Endothelial cell of umbilical vein (primary cell): ENCODE results near the gene PON2. TPM values are rescaled to one million over a fixed set of nuclear protein-coding genes. Genes with fewer than 3 reads are reported as not detected.

Experiments
- BruUV-seq: library from RNA; stranded (reverse); fragments of 400-500 nt; replicated peaks from 2 replicates; lab custom pipeline; 2021; lab: Mats Ljungman, UMichigan
- CTCF ChIA-PET: fragments of 300-600, 350-600 bp; sonication (Branson Sonifier 250); formaldehyde crosslinking; loops from one replicate; lab custom pipeline; 2021; ENCODE audit warnings: antibody characterized with exemption, inconsistent platforms; lab: Charles Lee
- POLR2A ChIA-PET: fragments of 300-600, 350-600 bp; sonication (Branson Sonifier 250); formaldehyde crosslinking; loops from one replicate; lab custom pipeline; 2021; ENCODE audit warnings: antibody characterized with exemption, inconsistent platforms; lab: Charles Lee
- DNase-seq: peaks from one replicate; pipeline ENCODE4 v3.0.0-alpha.2; 2011; ENCODE audit warnings: low read depth, low spot score
- FAIRE-seq: peaks from 2 replicates; lab custom pipeline; 2011; peaks lifted over from hg19 to GRCh38; lab: Jason Lieb, UNC
- H2AFZ ChIP-seq: 2 replicates; pipeline ENCODE4 v1.6.0; 2012; ENCODE audit warnings: low read depth, low read length, control low read depth, inconsistent platforms
- H3K27ac ChIP-seq: 2 replicates; pipeline ENCODE4 v1.5.1; 2011; ENCODE audit warnings: low read depth, mild to moderate bottlenecking, control low read depth, low read length, moderate library complexity; ENCODE audit not compliant: insufficient read depth
- H3K27me3 ChIP-seq, 2 experiments: 2 replicates each; pipeline versions ENCODE4 v1.6.0 to v1.6.1; 2011; ENCODE audit warnings: low read length in 2 of 2, mixed read lengths in 1 of 2; ENCODE audit not compliant: control insufficient read depth in 2 of 2, insufficient read depth in 2 of 2
- H3K36me3 ChIP-seq, 2 experiments: 2 replicates in 1 of 2; 3 replicates in 1 of 2; pipeline ENCODE4 v1.5.1; 2011; ENCODE audit warnings: low read length in 2 of 2, mild to moderate bottlenecking in 1 of 2, moderate library complexity in 1 of 2; ENCODE audit not compliant: control insufficient read depth in 2 of 2, insufficient read depth in 2 of 2; ENCODE audit errors: extremely low read depth in 1 of 2
- H3K4me1 ChIP-seq: 3 replicates; pipeline ENCODE4 v1.5.1; 2011; ENCODE audit warnings: mild to moderate bottlenecking, low read length; ENCODE audit not compliant: control insufficient read depth, insufficient read depth; ENCODE audit errors: extremely low read depth
- H3K4me2 ChIP-seq: 2 replicates; pipeline ENCODE4 v1.6.1; 2011; ENCODE audit warnings: low read length, control low read depth, mixed read lengths; ENCODE audit not compliant: insufficient read depth
- H3K4me3 ChIP-seq, 3 experiments: fragments of 200-600 bp in 1 of 3; sonication (generic), shearing (Covaris generic) in 1 of 3; replicated peaks in 1 of 3; 2 replicates each; pipeline ENCODE4 v1.5.1; 2011 to 2016; ENCODE audit warnings: control low read depth in 3 of 3, low read length in 3 of 3, mild to moderate bottlenecking in 2 of 3, inconsistent platforms in 1 of 3, low read depth in 1 of 3, moderate library complexity in 1 of 3; ENCODE audit not compliant: insufficient read depth in 1 of 3
- H3K79me2 ChIP-seq: 2 replicates; pipeline ENCODE4 v1.6.0; 2012; ENCODE audit warnings: low read length, inconsistent platforms; ENCODE audit not compliant: control insufficient read depth, insufficient read depth
- H3K9ac ChIP-seq: replicated peaks from 2 replicates; pipeline ENCODE3; 2011; ENCODE audit warnings: low read length, control low read depth; ENCODE audit not compliant: insufficient read depth; ENCODE audit errors: extremely low read depth
- H3K9me1 ChIP-seq: replicated peaks from 3 replicates; pipeline ENCODE4 v1.6.0; 2011; ENCODE audit warnings: mild to moderate bottlenecking, low read length; ENCODE audit not compliant: control insufficient read depth, insufficient read depth; ENCODE audit errors: extremely low read depth
- H3K9me3 ChIP-seq: replicated peaks from 2 replicates; pipeline ENCODE4 v1.5.1; 2012; ENCODE audit warnings: low read length, inconsistent platforms; ENCODE audit not compliant: control insufficient read depth, insufficient read depth
- H4K20me1 ChIP-seq: replicated peaks from 2 replicates; pipeline ENCODE3; 2011; ENCODE audit warnings: mild to moderate bottlenecking, low read length; ENCODE audit not compliant: control insufficient read depth, insufficient read depth; ENCODE audit errors: extremely low read depth
- EZH2 ChIP-seq: IDR thresholded peaks from 2 replicates; pipeline ENCODE4 v1.6.1; 2012; ENCODE audit warnings: borderline replicate concordance, low read depth, mild to moderate bottlenecking, moderate library complexity, low read length, inconsistent platforms; ENCODE audit not compliant: severe bottlenecking
- FOS ChIP-seq: IDR thresholded peaks from 2 replicates; pipeline ENCODE4 v1.6.1; 2011; ENCODE audit warnings: mild to moderate bottlenecking, low read length, moderate library complexity, borderline replicate concordance; ENCODE audit not compliant: insufficient read depth
- GATA2 ChIP-seq: IDR thresholded peaks from 2 replicates; pipeline ENCODE4 v1.7.0; 2011; ENCODE audit warnings: low read depth, mild to moderate bottlenecking, moderate library complexity, mixed read lengths, low read length; ENCODE audit not compliant: insufficient read length, insufficient read depth
- MYC ChIP-seq: IDR thresholded peaks from one replicate; pipeline ENCODE4 v1.6.1; 2011; ENCODE audit warnings: mild to moderate bottlenecking, low read depth, low read length
- dilution Hi-C: fragments of 300-500 bp; cut with MboI; formaldehyde crosslinking; loops from one replicate; pipeline ENCODE4 v1.15.0; 2019; ENCODE audit warnings: low sequenced_read_pairs; ENCODE audit not compliant: extremely low pct_ligation_motif_present
- intact Hi-C: fragments of 100-400 bp; cut with micrococcal nuclease; formaldehyde crosslinking; loops from one replicate; pipeline ENCODE4 v1.10.0; 2022
- polyA plus RNA-seq, 4 experiments: library from polyadenylated mRNA; depleted of rRNA in 3 of 4; stranded (reverse) in 3 of 4; unstranded in 1 of 4; fragments of >200 nt; gene quantifications; 2 replicates each; pipeline versions ENCODE4 v1.2.1 to v1.2.3, GENCODE V29; 2011 to 2012; ENCODE audit warnings: missing spikeins in 1 of 4
- total RNA-seq: library from RNA; stranded (reverse); gene quantifications from 2 replicates; pipeline ENCODE4 v1.2.3, GENCODE V29; 2021
- TF ChIP-seq, protein P1 (sequence below): IDR thresholded peaks from 2 replicates; pipeline ENCODE4 v1.6.1; 2011; ENCODE audit not compliant: insufficient read depth, insufficient read length
- TF ChIP-seq, protein P2 (sequence below), 2 donors: IDR thresholded peaks; 1 replicate in 1 of 2; 2 replicates in 1 of 2; pipeline ENCODE4 v1.5.1; 2011; ENCODE audit warnings: low read length in 2 of 2, mild to moderate bottlenecking in 2 of 2, moderate library complexity in 2 of 2, control low read depth in 1 of 2, inconsistent platforms in 1 of 2, low read depth in 1 of 2; ENCODE audit not compliant: insufficient read depth in 1 of 2; ENCODE audit errors: extremely low read depth in 1 of 2

The PON2 gene
- total and polyA plus RNA-seq, 2 donors (not counting 3 experiments of a cell fraction or from before 2014, with no cell fraction given), result 110 to 125 TPM

DNA sequence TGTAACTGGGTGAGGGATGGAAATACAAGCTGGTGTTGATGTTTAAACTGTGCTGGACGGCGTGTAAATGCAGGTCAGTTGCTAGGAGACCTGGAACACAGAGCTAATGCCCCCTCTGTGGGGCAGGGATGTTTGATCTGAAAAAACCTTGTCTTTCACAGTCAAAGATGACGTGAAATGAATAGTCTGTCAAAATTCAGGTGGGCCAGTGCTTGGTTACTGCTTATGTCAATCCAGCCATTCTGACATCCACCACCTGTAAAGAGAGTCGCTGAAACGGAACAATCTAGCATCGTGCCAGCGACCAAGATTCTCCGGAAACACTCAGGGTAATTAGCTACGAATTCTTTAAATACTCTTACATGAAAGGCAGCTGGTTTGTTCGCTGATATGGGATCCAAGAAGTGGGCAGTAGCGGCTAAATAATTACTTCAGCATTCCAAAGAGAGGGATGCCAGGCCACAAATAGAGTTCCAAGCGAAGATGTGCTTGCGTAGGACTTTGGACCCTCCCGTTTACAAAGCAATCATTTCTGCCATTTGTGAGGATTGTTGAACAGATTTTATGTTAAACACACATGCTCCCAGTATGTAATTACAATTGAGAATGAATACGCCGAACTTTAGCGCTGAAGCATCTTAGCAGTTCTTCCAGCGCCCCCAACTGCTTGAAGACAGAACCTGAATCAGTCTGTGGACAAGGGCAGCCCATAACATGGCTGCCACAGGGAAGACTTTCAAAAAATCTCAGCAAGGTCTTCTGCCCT is 43.6 kb upstream of the PON2 start:
- ChIA-PET CTCF (interaction anchor here (0.8 to 8.0 kb wide), 9 partner anchors 12 to 1190 kb away, joined by 3 to 131 read pairs (median 7); partner anchors contain the start of genes PON2, PON3 and SGCE), POLR2A (no interaction called here)
- dilution Hi-C loops (no loop called here), intact Hi-C loops (loop anchor here (5.0 kb wide), 4 partner anchors 231 to 821 kb away; partner anchors contain the start of genes PPP1R9A and SGCE)
- no peak overlapping the region for H3K27ac ChIP-seq
- no peak overlapping the region for H3K4me2 ChIP-seq
- peak overlapping the region; percentile 64 for H2AFZ ChIP-seq
- no peak overlapping the region for H3K4me3 ChIP-seq
- no peaks in the 10 kb centered on the region for H3K79me2 ChIP-seq
- H3K9me1 ChIP-seq, result no peaks in the 10 kb centered on the region
- H3K4me1 ChIP-seq, result no peaks in the 10 kb centered on the region
- no peaks in the 10 kb centered on the region for H4K20me1 ChIP-seq
- peak; percentile 72 for FAIRE-seq
- peak; percentile 19 for DNase-seq
- H3K27me3 ChIP-seq, result peaks cover 2 to 6% of the 10 kb centered on the region in 2 experiments
- BruUV-seq, result no TSS peak
- H3K9me3 ChIP-seq, result no peaks in the 10 kb centered on the region
- no peak overlapping the region for H3K9ac ChIP-seq
- no peak for TF ChIP-seq MYC
- no peak for TF ChIP-seq GATA2
- TF ChIP-seq EZH2, result no peak
- TF ChIP-seq, protein P1, sequence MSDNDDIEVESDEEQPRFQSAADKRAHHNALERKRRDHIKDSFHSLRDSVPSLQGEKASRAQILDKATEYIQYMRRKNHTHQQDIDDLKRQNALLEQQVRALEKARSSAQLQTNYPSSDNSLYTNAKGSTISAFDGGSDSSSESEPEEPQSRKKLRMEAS, result no peak
- TF ChIP-seq FOS, result no peak
- TF ChIP-seq, protein P2, sequence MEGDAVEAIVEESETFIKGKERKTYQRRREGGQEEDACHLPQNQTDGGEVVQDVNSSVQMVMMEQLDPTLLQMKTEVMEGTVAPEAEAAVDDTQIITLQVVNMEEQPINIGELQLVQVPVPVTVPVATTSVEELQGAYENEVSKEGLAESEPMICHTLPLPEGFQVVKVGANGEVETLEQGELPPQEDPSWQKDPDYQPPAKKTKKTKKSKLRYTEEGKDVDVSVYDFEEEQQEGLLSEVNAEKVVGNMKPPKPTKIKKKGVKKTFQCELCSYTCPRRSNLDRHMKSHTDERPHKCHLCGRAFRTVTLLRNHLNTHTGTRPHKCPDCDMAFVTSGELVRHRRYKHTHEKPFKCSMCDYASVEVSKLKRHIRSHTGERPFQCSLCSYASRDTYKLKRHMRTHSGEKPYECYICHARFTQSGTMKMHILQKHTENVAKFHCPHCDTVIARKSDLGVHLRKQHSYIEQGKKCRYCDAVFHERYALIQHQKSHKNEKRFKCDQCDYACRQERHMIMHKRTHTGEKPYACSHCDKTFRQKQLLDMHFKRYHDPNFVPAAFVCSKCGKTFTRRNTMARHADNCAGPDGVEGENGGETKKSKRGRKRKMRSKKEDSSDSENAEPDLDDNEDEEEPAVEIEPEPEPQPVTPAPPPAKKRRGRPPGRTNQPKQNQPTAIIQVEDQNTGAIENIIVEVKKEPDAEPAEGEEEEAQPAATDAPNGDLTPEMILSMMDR (IDR thresholded peaks at IDR 0.05; ENCODE audit: extremely low read depth in 1 of 2, insufficient read depth in 1 of 2, low read depth in 1 of 2, low read length in 2 of 2), result peak; percentile 29 to 40
- no peaks in the 10 kb centered on the region for H3K36me3 ChIP-seq
